Heart left ventricle (tissue), 13 donors: ENCODE measurements around the gene PCBP3.

Experiments used
- CTCF ChIP-seq, 12 donors: fragments of 200-600 bp; sonication (generic) in 4 of 12; IDR thresholded peaks; one replicate each; pipeline versions ENCODE4 v1.5.0 to v1.8.0; 2018 to 2022; ENCODE audit warnings: antibody characterized with exemption in 12 of 12, mild to moderate bottlenecking in 5 of 12
- POLR2A ChIP-seq, 2 donors: fragments of 450-650 bp; IDR thresholded peaks; one replicate each; pipeline ENCODE4 v1.6.1; 2017; ENCODE audit warnings: antibody characterized with exemption in 2 of 2, mild to moderate bottlenecking in 2 of 2, moderate library complexity in 2 of 2
- donor health status: ischemic (EF 13 %, LVEDD 7.1; RV severe dilation, severe dysfunction).
- donor health status: DM: no; HTN: yes; CAD: no.
- donor health status: DM: no; HTN: no; CAD: no.
- donor health status: ischemic (EF 25% LVEDD 6.9; RV normal size, moderate dysfunction).
- donor health status: ischemic (EF 25% LVEDD 5.7; RV mildly dilated, moderate dysfunction).
- donor health status: ischemic (EF 35%, LVEDD 5.7; RV mildly dilated, moderate dysfunction).
- donor health status: nonischemic (EF 11% LVEDD 7.7; RV severe dilation, severe dysfunction).
- donor health status: DM: yes; HTN: yes; CAD: no.
- donor health status: PGD.
- donor health status: ischemic (EF 29% LVEDD 5.4; RV normal size, mild dysfunction).
- donor health status: nonischemic (EF 23%, LVEDD 6.1; RV moderate dilation, normal function).

- no peak for TF ChIP-seq CTCF (IDR thresholded peaks at IDR 0.05)
- TF ChIP-seq POLR2A (IDR thresholded peaks at IDR 0.05) = no peak
These were observed 303.8 kb downstream of the PCBP3 start for GRCh38 chr21:45947296-45947695.
